T-helper 2 cell treated with Interferon-gamma antibody and Interleukin-4, amounts not matched to agents 100 ng/mL and 5 ng/mL, for 36 hours (primary cell): Measurements from ENCODE around the gene GRM4. TPM values are rescaled to one million over a fixed set of nuclear protein-coding genes. Genes with fewer than 3 reads are reported as not detected.

Experiments
- intact Hi-C: fragments of 100-400 bp; cut with micrococcal nuclease; formaldehyde crosslinking; loops from one replicate; pipeline ENCODE4 v1.15.1; 2023
- total RNA-seq: library from RNA; stranded (reverse); gene quantifications from 2 replicates; pipeline ENCODE4 v1.2.3, GENCODE V29; 2022

The GRM4 gene
- total RNA-seq, 1 donor from 2014 or later, result not detected

DNA sequence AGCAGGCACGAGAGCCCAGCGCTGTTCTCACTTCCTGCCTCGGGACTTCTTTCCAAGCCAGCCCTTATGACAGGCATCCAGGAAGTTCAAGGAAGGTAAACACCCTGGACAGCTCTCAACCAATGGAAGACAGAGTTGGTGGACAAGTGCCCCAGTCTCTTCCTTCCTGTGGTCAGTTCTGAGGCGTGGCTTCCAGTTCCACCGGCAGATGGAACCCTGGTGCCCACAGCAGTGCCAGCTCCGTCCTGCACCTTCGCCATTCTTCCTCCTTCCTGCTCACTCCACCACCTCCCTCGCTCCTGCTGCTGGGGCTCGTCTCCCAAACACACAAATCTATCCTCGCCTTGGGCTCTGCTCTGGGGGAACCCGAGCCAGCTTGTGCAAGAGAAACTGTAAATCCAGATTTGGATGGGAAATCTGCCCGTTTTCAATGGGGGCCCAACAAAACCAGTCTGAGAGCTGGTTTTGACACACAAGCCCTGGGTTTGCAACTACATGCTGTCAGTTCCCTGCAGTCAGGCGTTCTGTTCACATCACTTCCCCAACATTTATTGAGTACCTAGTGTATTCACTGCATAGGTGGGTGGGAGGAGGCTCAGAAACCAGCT, 162.7 kb downstream of the GRM4 start:
- intact Hi-C loops, result no loop called here

- intact Hi-C loops, result no loop called here
Observed at GRCh38 chr6:33981861-33982260, 164.0 kb downstream of the GRM4 start.

GRCh38 chr6:33981421-33981820, 164.5 kb downstream of the GRM4 start:
- intact Hi-C loops, result no loop called here

DNA sequence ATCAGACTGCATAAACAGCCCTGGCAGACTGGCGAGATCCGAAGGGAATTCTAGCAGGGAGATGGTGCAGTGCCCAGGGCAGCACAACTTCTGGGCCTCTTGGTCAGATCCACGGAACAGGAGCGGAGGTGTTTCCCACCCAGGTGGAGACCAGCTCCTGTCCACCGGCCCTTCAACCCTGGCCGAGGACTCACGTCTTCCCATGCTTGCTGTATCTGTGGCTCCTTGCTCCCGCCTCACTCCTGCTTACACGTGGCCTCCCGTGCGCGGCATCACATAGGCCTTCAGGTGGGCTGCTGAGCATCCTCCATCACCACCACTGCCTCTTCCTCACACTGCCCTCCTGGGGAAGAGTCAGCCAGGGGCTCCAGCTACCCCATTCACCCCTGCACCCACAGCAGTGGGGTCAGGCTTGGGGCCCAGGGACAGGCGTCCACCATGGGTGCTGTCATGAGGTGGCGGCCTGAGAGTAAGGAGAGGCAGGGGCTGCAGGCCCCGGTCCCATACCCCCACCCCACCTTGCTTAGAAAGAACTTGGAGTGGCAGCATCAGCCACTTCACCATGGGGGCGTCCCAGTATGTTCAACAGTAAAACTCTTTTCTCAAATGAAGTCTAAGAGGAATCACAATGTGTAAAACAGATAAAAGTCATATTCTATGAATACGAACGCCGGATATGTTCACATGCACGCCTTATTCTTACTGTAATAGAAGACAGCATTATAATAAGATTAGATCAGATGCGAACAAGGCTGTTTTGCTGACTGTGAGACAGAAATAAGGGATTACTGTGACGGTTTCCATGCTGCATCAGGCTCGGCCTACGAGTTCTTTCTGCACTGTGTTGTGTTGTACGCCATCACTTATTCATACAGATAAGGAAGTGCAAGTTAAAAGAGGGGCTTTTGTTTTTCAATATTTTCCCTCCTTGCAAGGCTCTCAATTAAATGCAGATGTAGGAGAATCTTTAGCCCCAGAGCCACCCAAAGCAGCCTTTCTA, 165.4 kb downstream of the GRM4 start:
- intact Hi-C loops, result no loop called here

GRCh38 chr6:33979750-33980149, 166.1 kb downstream of the GRM4 start:
- intact Hi-C loops, result no loop called here

DNA sequence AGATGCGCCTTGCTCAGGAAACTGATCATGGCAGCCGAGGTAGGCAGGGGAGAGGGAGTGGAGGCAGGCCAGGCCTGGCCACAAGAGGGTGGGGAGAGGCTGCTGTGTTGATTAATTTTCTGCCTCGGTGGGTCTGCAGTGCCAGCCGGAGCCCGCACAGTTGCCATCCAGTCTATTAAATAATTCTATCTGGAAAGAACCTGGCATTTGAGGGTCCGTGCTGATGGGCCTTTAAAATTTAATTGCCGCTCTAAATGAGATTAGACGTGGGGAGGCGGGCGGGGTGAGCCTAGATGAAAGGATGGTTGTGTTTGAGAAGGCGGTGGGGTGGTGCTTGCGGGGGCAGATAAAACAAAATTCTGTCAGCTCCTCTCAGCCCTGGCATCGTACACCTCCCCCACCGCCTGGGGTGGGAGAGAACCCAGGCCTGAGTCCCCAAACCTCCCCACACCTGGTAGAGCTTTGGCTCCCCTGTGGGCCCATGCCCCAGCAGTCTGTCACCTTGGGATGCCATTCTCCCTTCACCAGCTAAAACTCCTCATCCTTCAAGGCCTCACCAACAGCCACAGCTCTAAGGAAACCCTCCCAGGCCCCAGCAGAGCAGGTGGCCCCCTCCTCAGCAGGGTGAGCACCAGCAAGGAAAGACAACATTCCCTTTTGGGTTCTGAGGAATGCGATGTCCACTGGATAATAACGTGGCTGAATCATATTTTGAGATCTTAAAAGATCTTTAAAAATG, 167.3 kb downstream of the GRM4 start:
- intact Hi-C loops, result no loop called here

DNA sequence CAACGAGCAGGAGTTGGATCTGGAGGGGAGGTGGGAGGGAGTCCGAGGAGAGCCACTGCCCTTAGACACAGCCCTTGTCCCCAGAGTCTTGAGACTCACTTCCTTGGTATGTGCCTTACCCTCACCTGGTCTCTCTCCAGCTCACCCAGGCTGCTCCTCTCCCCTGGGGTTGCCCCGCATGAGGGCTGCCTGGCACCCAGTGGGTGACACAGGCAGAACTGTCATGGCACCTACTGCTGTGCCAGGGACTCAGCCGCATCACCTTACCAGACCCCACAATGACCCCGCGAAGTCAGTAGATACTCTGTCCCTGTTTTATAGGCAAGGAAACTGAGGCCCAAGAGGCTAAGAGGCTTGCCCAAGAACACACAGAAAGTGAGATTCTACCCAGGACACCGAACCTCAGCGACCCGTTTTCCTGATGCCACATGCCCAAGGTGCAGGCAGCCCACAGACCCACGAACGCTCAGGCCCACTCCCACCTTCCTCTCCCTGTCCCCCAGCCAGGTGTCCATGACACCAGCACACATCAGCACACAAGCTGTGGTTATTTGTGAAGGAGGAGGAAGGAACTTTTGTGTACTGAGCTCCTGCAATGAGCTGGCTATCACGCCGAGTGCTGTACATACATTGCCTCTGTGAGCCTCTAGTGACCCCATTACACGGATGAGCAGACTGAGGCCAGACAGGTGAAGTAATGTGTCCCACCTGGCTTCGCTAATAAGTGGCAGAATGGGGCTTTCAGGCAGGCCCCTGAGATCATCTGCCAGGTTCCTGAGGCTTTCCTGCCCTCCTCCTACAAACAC, 168.1 kb downstream of the GRM4 start:
- intact Hi-C loops, result no loop called here

GRCh38 chr6:33976437-33977360, 169.2 kb downstream of the GRM4 start:
- intact Hi-C loops, result no loop called here

DNA sequence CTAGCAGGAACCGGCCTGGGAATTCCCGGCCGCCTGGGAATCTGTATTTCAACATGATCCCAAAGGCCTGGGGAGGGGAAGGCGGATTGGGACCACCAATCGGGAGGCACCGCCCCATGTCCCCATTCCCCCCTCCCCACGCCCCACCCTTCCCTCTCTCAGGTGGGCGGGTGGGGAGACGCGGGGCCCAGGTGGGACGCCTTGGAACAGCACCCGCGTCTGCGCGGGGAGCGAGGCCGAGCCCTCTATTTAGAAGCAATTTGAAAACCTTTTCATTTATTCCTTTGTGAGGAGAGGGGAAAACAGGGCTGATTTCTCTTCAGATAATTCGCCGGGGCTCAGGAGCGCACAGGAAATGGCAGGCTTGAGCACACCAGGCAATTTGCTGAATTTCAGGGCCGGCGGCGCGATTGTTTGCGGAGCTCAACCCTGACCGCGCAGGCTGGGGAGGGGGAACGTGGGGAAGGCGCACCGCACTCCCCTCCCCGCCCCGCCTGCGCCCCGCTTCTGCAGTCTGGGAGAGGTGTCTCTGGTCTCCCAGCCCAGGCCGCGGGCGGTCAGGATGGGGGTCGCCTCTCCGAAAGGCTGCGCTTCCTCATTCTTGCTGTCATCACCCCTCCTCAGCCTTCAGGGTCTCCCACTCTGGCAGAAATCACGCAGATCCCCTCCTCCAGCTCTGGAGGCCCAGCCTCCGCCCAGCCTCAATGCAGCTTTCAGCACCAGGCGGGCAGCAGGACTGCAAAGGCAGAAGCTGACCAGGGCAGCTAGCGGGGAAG, 170.0 kb downstream of the GRM4 start:
- intact Hi-C loops, result no loop called here

DNA sequence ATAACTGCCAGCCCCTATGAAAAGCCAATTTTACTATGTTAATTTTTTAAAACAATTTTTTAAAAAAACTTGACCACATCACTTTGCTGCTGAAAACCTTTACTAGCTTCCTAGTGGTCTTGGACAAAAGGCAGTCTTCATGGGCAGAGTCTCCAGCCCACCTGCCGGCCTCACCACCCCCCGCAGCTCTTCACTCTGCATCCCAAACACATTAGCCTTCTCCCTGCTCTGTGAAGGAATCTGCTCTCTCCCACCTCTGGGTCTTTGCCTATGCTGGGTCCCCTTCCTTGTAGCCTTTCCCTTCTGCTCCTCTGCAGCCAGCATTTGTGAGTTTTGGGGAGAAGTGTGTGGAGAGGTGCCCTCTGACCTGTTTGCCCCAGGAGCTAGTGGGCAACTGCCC, 171.4 kb downstream of the GRM4 start:
- intact Hi-C loops, result no loop called here

DNA sequence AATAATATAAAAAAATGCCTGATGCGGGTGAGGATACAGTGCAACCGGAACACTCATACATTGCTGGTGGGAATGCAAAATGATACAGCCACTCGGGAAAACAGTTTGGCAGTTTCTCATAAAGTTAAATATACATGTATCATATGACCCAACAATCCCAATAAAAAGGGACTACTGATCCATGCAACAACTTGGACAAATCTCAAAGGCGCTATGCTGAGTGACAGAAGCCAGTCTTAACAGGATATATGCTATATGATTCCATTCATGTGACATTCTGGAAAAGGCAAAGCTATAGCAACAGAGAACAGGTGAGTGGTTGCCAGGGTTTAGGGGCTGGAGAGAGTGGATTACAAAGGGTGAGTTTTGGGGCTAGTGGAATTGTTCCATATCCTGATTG, 171.9 kb downstream of the GRM4 start:
- intact Hi-C loops, result no loop called here

DNA sequence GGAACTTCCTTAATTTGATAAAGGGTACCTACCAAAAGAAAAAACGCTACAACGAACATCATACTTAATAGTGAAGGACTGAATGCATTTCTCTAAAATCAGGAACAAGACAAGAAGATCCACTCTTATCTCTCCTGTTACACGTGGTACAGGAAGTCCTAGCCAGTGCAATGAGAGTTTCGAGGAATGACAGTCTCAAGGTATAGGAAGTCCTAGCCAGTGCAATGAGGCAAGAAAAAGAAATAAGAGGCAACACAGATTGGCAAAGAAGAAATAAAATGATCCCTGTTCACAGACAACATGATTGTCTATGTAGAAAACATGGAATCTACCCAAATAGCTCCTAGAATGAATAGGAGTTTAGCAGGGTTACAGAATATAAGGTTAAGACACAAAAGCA, 174.3 kb downstream of the GRM4 start:
- intact Hi-C loops, result no loop called here

Other genes with a start within 250 kb of the GRM4 start
- gene HMGA1, start 90.8 kb upstream of the GRM4 start, total RNA-seq, result 293 and 294 TPM in 2 replicates
- gene SMIM29, start 102.9 kb upstream of the GRM4 start, total RNA-seq, result 20.3 and 22.1 TPM in 2 replicates
- gene NUDT3, start 246.6 kb upstream of the GRM4 start, total RNA-seq, result 17.8 and 18.7 TPM in 2 replicates